Activated T-cell treated with anti-CD3 and anti-CD28 coated beads for 1 hour (primary cell): ENCODE results near the gene ZSWIM3.
A peak's percentile ranks its signal among the peaks of the same experiment; 100 is the strongest.
"Not testable (repeated sequence)": the region's sequence is repeated elsewhere in the genome, so short reads cannot be mapped to it uniquely, and the experiment has no call there.

Experiments
- DNase-seq: peaks from one replicate; pipeline ENCODE4 v3.0.0-alpha.2; 2020; ENCODE audit warnings: low read depth

ZSWIM3 gene

DNA sequence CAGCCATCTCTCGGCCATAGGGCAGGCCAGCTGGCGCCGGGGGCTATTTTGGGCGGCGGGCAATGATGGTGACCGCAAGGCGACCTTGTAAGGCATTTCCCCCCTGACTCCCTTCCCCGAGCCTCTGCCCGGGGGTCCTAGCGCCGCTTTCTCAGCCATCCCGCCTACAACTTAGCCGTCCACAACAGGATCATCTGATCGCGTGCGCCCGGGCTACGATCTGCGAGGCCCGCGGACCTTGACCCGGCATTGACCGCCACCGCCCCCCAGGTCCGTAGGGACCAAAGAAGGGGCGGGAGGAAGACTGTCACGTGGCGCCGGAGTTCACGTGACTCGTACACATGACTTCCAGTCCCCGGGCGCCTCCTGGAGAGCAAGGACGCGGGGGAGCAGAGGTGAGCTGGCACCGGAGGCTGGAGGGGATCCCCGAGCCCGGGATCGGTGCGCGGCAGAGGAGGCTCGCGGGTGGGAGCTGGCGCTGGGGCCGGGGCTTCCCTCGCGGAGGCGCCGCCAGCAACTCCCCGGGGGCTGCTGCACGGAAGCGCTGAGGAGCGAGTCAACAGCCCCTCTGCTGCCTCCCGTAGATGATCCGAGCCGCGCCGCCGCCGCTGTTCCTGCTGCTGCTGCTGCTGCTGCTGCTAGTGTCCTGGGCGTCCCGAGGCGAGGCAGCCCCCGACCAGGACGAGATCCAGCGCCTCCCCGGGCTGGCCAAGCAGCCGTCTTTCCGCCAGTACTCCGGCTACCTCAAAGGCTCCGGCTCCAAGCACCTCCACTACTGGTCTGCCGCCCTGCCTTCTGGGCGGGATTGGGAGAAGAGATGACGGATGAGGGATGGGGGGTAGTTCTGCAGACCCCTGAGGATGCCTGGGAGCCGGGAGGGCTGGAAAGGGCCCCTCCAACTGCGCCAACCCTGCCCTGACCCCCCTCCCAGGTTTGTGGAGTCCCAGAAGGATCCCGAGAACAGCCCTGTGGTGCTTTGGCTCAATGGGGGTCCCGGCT, 33.9 kb downstream of the ZSWIM3 start, which contains the start of the genes CTSA and NEURL2:
Gene CTSA (plus strand): TSS at position 351 of the 999 bp plus-strand sequence. CDS start 234 bp downstream, at position 585.
Gene NEURL2 (minus strand): TSS at position 224 of the 999 bp plus-strand sequence. CDS start 217 bp downstream, at position 7.
- DNase-seq: peak; percentile 72

DNA sequence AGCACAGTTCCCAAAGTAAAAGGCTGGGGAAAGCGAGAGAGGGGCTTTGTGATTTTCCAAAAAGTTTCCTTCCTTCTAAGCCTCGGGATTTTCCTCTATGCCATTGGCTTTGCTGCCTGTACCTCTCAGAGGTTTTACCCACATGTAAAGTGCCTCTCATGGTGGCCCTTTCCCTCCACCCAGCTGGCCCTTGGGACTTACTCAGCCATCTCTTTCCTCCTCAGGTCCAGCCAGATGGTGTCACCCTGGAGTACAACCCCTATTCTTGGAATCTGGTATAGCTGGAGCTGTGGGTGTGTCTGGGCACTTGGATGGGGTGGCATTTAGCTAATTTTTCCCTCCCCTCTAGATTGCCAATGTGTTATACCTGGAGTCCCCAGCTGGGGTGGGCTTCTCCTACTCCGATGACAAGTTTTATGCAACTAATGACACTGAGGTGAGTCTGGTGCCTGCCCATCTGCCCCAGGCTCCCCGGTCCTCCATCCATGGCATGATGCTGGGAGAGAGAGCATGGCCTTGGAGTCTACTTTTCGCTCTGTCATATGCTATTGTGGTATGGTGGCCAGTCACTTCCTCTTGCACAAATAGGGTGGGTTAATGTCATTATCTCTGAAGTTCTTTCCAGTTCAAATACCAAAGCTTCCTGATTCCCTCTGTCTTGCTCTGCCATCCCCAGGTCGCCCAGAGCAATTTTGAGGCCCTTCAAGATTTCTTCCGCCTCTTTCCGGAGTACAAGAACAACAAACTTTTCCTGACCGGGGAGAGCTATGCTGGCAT, 34.8 kb downstream of the ZSWIM3 start:
- DNase-seq: no peak

DNA sequence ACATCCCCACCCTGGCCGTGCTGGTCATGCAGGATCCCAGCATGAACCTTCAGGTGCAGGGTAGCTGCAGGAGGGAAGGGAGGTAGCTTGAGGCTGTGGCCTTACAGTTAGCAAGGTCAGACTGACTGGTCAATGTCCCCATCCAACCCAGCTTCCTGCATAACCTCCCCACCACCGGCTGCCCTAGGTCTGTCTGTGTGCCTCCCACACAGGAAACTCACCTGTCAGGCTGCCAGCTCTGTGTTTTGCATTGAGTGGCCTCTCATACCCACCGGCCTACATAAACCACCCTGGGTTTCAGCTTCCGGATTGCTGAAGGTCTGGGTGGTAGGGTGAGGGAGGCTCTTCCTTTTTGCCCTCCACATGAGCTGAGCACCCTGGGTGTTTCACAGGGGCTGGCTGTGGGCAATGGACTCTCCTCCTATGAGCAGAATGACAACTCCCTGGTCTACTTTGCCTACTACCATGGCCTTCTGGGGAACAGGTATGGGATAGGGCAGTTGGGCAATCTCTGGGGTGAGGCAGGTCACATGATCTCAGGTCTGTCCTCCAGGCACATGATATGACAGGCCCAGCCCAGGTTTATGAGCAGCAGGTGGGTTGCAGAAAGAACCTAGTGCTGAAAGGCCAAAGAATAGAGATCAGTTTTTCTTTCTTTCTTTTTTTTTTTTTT, 35.5 kb downstream of the ZSWIM3 start:
- no peak for DNase-seq

DNA sequence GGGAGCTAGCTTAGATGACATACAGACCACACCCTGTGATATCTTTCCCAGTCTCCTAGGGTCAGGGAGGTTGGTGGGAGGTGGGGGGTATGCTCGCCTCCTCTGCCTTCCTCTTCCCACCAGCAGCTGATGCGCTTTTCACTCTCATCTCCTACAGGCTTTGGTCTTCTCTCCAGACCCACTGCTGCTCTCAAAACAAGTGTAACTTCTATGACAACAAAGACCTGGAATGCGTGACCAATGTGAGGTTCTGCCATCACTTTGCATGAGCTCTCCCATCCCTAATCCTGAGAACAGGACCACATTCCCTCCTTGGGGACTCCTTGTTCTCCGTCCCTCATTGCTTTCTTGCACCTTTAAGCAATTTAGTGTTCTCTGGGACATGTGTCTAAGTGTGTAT, 36.4 kb downstream of the ZSWIM3 start:
- DNase-seq: no peak

DNA sequence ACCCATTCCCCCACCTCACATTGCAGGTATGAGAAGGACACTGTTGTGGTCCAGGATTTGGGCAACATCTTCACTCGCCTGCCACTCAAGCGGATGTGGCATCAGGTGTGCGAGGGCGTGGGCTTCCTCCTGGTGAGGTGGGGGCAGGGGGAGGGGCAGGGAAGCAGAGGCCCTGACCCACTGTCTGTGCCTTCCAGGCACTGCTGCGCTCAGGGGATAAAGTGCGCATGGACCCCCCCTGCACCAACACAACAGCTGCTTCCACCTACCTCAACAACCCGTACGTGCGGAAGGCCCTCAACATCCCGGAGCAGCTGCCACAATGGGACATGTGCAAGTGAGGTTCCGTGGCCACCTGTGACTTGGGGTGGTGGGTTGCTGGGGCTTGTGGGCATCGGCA, 37.4 kb downstream of the ZSWIM3 start:
- DNase-seq: no peak

DNA sequence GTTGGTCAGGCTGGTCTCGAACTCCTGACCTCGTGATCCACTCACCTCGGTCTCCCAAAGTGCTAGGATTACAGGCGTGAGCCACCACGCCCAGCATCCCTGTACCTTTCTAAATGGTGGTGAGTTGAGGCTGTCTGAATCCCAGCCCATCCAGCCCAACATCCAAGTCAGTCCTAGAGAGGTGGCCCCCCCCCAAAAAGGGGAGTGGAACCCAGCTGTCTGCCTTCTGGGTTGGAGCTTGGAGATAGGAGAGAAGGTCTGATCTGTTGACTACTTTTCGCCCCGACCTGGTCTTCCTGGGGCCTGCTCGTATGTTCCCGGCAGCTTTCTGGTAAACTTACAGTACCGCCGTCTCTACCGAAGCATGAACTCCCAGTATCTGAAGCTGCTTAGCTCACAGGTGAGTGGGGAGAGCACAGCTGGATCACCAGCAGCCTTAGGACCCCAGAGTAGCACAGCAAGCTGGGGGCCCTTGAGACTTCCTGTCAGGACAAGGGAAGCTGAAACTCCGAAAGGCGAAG, 39.3 kb downstream of the ZSWIM3 start:
- DNase-seq: no peak

DNA sequence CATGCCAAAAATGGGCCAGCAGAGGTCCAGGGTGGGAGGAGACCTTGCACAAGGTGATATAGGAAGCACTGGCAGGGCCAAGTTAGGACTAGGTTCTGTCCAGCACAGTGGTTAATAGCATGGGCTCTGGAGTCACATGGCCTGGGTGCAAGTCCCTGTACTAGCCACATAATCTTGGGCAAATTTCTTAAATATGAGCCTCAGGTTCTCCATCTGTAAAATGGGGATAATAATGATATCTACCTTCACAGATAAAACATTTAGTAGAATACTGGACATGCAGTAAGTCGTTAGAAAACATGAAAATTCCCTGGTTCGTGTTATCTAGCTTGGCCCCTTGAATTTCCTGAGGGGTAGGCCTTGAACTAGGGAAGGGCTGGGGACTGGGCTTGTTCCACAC, 39.9 kb downstream of the ZSWIM3 start:
- DNase-seq: no peak

DNA sequence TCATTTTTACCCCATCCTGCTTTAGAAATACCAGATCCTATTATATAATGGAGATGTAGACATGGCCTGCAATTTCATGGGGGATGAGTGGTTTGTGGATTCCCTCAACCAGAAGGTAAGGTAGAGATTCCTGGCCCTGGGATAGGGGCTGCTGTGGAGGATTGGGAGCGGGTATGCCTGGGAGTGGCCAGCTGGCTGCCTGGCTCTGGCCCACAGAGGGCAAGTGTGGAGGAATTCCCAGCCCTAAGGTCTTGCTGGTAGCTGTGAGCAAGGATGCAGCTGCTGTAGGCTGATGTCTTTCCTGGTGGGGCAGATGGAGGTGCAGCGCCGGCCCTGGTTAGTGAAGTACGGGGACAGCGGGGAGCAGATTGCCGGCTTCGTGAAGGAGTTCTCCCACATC, 40.3 kb downstream of the ZSWIM3 start:
- no peak for DNase-seq

DNA sequence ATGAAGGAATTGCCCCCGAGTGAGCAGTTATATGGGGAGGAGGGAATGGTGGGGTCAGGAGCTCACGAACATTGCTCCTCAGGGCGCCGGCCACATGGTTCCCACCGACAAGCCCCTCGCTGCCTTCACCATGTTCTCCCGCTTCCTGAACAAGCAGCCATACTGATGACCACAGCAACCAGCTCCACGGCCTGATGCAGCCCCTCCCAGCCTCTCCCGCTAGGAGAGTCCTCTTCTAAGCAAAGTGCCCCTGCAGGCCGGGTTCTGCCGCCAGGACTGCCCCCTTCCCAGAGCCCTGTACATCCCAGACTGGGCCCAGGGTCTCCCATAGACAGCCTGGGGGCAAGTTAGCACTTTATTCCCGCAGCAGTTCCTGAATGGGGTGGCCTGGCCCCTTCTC, 40.9 kb downstream of the ZSWIM3 start:
- no peak for DNase-seq

DNA sequence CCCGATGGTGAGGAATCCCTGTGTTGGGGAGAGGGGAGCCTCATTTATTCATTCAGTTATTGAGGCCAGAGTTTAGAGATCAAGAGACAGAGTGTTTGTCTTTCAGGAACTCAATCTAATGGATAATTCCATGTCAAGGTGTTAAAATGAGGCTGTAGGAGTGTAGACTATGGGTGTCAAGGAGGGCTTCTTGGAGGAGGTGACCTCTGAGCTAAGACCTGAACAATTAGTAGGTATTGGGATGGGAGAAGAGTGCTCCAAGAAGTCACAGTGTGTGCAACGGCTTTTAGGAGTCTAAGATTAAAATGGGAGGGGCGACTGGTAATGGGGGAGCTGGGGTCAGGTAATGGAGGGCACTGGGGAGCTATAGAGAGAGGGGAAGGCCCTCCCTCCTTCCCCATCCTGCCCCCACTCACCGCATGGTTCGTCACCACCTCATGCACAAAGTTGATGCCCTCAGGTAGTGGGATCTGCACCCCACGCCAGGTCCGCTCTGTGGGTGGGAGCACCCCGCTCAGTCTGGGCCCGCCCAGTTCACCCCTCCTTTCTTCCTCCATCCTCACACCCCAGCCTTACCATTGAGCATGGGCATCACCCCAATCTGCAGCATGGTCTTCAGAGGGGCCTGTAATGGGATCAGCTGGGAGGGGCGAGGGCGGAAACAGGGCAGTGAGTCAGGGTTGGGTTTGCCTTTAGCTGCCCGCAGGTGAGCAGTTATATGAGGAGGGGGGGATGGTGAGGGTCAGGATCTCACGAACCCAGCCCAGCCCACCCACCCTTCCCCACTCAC, 41.8 kb downstream of the ZSWIM3 start:
- DNase-seq: no peak

DNA sequence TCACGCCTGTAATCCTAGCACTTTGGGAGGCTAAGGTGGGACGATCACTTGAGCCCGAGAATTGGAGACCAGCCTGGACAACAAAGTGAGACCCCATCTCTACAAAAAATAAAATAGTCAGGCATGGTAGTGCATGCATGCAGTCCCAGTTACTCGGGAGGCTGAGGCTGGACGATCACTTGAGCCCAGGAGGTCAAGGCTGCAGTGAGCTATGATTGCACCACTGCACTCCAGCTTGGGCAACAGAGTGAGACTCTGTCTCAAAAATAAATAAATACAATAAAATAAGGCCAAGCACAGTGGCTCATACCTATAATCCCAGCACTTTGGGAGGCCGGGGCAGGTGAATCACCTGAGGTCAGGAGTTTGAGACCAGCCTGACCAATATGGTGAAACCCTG, 43.9 kb downstream of the ZSWIM3 start:
- DNase-seq: not testable (repeated sequence)

DNA sequence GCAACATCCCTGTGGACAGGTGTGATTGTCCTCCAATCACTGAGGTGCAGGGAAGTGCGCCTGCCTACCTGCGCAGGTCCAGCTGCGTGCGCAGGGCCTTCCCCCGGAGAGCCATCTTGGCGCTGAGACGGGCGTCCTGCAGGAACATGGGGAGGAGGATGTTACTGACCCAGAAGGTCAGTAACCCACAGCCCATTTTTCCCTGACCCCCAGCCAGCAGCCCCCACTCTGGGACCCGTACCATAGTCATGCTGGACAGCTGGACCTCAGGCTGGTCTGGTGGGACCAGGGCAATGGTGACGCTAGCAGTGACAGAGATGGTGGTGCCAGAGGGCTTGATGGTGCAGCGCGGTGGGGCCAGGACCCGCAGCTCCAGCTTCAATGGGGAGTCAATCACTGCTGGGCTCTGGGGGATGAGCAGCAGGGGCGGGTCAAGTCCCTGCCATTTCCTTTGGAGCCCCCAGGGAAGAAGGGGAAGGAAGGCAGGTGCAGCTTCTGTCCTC, 44.8 kb downstream of the ZSWIM3 start:
- no peak for DNase-seq

DNA sequence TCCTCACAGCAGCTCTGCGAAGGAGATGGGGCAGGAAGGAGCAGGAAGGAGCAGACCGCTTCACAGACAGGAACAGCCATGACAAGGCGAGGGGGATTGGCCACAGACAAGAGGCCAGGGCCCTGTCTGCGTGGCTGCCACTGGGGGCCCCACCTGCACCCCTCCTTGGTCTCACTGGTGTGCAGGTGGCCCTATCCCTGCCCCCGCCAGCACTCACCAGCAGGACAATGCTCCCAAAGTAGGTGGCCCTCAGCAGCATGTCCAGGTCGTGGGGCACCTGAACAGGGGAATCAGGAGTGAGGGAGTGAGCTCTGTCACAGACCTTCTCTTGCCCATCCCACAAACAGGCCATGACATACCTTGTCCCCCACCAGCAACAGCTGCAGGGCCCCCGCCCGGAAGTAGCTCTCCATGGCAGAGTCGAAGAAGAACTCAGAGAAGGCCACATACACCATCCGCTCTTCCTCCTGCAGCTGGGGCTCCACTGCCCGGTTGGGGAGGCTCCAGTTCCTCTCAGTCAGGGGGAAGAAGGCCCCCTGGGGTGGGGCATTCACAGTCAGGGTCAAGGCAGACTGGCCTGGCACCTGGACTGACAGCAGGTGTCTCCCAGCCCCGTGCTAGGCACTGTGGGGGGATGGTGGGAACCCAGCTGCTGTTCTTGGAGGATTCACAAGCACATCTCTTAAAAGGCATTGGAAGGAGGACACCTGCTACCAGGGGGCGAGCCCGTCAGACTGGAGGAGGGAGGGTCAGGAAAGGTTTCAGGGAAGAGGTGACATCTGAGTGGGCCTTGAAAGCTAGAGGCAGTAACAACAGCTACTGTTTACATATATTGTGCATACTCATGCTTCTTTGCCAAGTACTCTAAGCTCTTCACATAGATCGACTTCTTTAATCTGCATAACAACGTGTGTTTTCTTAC, 47.4 kb downstream of the ZSWIM3 start:
- no peak for DNase-seq

DNA sequence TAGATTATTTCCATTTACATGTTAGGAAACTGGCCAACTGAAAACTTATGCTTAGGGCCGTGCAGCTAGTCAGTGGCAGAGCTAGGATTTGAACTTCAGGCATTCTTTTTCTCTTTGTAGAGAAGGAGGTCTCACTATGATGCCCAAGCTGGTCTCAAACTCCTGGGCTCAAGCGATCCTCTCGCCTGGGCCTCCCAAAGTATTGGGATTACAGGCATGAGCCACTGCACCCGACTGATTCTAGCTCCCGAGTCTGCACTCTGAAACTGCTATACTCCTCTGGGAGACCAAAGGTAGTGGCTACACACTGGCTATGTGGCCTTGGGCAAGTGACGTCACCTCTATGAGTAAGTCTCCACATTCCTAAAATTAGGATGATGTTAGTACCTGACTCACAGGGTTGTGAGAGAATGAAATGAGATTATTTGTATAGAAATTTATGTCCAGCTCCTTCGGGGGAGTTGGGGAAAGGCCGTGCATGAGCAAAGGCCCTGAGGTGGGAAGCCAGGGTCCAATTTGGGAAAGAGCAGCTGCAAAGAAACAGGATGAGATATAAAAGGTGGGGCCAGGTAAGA, 48.2 kb downstream of the ZSWIM3 start:
- DNase-seq: no peak

DNA sequence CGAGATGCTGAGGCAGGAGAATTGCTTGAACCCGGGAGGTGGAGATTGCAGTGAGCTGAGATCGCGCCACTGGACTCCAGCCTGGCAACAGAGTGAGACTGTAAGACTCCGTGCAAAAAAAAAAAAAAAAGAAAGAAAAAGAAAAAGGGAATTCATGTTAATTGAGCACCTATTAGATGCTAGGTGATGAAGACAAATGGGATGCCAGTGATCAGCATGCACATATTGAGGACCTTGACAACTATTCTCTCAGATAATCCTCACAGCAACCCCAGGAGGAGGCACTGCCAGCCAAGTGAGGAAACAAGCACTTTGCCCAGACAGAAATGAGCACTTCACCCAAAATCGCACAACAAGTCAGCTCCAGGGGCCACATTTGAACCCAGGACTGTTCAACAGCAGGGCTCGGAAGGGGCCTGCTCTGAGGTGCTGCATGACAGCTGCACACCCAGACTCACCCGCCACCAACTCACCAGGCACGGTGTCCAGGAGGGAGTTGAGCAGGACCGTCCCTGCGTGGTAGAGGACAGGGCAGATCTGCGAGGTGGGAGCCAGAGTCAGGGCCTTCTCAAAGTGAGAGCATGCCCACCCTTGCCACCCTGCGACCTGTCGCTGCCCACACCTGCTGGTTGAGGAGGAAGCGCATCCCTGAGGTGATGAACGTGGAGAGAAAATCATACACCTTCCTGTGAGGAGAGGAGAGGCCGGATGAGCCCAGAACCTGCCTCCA, 50.0 kb downstream of the ZSWIM3 start:
- DNase-seq: no peak

DNA sequence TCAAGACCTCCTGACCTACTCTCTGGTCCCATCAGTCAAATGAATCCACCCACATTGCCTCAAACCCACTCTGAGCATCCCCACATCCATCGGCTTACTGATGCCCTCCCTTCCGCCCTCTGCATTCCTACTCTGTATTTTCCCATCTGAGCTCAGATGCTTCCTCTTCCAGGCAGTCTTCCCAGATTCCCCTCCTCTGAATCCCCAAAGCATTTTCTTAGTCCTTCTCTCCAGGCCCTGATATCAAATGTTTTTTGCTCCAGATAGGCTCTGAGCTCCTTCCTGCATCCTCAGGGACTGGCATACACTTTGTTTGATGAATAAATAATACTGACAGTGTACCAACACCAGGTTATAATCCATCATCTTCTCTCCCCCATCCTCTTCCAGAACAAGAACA, 50.7 kb downstream of the ZSWIM3 start:
- DNase-seq: no peak

DNA sequence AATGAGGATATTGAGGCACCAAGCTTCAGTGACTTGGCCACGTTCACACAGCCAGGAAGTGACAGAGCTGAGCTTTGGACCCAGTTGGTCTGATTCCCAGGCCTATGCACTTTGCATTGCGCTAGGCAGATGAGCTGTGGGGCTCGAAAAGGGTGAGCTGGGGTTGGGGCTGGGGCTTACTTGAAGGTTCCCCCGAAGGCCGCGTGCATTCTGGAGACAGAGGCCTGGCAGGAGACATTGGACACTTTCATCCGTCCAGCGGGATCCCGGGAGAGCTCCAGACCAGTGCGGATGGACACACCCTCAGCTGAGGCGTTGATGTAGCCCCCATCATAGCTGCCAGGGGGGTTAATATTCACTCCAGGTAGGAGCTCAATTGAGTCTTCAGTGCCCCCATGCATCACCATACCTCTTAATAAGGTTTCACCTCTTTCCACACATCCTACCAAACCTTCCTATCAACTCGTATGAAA, 52.0 kb downstream of the ZSWIM3 start:
- no peak for DNase-seq

DNA sequence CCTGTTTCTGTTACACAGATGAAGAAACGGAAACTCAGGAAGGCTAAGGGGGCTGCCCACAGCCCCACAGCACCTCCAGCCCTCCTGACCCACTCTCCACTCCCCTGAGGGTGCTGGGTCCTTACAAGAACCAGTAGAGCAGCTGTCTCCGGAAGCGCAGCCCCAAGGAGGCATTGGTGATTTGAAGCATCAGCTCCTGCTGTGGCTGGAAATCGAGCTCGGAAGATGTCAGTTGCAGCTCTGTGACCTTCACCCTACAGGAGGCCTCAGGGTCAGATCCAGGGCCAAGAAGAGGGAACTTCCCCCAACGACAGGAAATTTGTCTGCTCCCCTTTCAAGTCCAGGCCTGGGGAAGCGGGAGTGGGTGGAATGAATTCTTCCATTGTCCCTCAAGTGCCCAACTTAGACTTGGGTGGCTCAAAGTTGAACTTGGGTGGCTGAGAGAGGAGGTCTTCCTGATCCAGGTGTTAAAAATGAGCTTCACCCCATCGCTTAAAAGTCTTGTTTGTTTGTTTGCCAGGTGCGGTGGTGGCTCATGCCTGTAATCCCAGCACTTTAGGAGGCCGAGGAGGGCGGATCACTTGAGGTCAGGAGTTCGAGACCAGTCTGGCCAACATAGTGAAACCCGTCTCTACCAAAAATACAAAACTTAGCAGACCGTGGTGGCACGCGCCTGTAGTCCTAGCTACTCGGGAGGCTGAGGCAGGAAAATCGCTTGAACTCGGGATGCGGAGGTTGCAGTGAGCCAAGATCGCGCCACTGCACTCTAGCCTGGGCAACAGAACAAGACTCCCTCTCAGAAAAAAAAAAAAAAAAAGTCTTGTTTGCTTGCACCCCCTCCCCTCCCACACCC, 52.6 kb downstream of the ZSWIM3 start:
- DNase-seq: no peak
